ENCODE measurements around the gene SPOCD1.

SPOCD1 gene

GRCh38 chr1:31792116-31792515 is 23.7 kb downstream of the SPOCD1 start:
- Mint-ChIP-seq H3K27ac (no peak overlapping the region), H3K4me3 (no peak overlapping the region), H3K4me1 (peaks cover 13% of the 10 kb centered on the region), H3K36me3 (no peaks in the 10 kb centered on the region), H3K9me3 (no peaks in the 10 kb centered on the region), H3K27me3 (peaks cover 61% of the 10 kb centered on the region)
- CTCF ChIA-PET, result interaction anchor here (0.8 to 4.6 kb wide), 3 partner anchors 12 to 129 kb away, joined by 3 to 48 read pairs (median 4); no protein-coding TSS in a partner anchor
- DNase-seq, result no peak

- no peaks in the 10 kb centered on the region for H3K9me3 Mint-ChIP-seq
- no peak overlapping the region for H3K27ac Mint-ChIP-seq
- H3K27me3 Mint-ChIP-seq, result peaks cover 56% of the 10 kb centered on the region
- H3K4me1 Mint-ChIP-seq, result peaks cover 13% of the 10 kb centered on the region
- CTCF ChIA-PET, result interaction anchor here (1.0 to 4.6 kb wide), 6 partner anchors 23 to 173 kb away, joined by 3 to 48 read pairs (median 4); no protein-coding TSS in a partner anchor
- H3K36me3 Mint-ChIP-seq, result no peaks in the 10 kb centered on the region
- no peak overlapping the region for H3K4me3 Mint-ChIP-seq
- DNase-seq, result no peak
Measured at GRCh38 chr1:31791131-31791858, 24.5 kb downstream of the SPOCD1 start.

- CTCF ChIA-PET, result interaction anchor here (1.1 to 4.6 kb wide), 7 partner anchors 23 to 226 kb away, joined by 3 to 48 read pairs (median 6); no protein-coding TSS in a partner anchor
- no peaks in the 10 kb centered on the region for H3K36me3 Mint-ChIP-seq
- DNase-seq, result no peak
- H3K4me3 Mint-ChIP-seq, result no peak overlapping the region
- H3K9me3 Mint-ChIP-seq, result no peaks in the 10 kb centered on the region
- no peak overlapping the region for H3K27ac Mint-ChIP-seq
- H3K27me3 Mint-ChIP-seq, result peaks cover 50% of the 10 kb centered on the region
- peaks cover 13% of the 10 kb centered on the region for H3K4me1 Mint-ChIP-seq
Measured at GRCh38 chr1:31790641-31791091, 25.2 kb downstream of the SPOCD1 start.

GRCh38 chr1:31790140-31790539 is 25.7 kb downstream of the SPOCD1 start:
- Mint-ChIP-seq H3K4me1 (peaks cover 13% of the 10 kb centered on the region), H3K36me3 (no peaks in the 10 kb centered on the region), H3K9me3 (no peaks in the 10 kb centered on the region), H3K27me3 (peaks cover 45% of the 10 kb centered on the region), H3K27ac (no peak overlapping the region), H3K4me3 (peak overlapping the region; percentile 35)
- CTCF ChIA-PET, result interaction anchor here (0.6 to 4.6 kb wide), 13 partner anchors 13 to 615 kb away, joined by 3 to 48 read pairs (median 6); no protein-coding TSS in a partner anchor
- no peak for DNase-seq

GRCh38 chr1:31789259-31790065 is 26.4 kb downstream of the SPOCD1 start:
- CTCF ChIA-PET, result interaction anchor here (0.6 to 4.6 kb wide), 36 partner anchors 9 to 616 kb away, joined by 3 to 48 read pairs (median 4); partner anchors contain the start of genes ADGRB2 and COL16A1
- H3K27me3 Mint-ChIP-seq, result peaks cover 49% of the 10 kb centered on the region
- peaks cover 13% of the 10 kb centered on the region for H3K4me1 Mint-ChIP-seq
- no peaks in the 10 kb centered on the region for H3K9me3 Mint-ChIP-seq
- H3K36me3 Mint-ChIP-seq, result no peaks in the 10 kb centered on the region
- H3K4me3 Mint-ChIP-seq, result peak overlapping the region; percentile 83
- peak; percentile 98 for DNase-seq
- no peak overlapping the region for H3K27ac Mint-ChIP-seq

- no peaks in the 10 kb centered on the region for H3K36me3 Mint-ChIP-seq
- DNase-seq, result no peak
Measured at GRCh38 chr1:31788825-31789256, 27.0 kb downstream of the SPOCD1 start.

GRCh38 chr1:31788138-31788824 is 27.5 kb downstream of the SPOCD1 start:
- Mint-ChIP-seq H3K27ac (peak overlapping the region; percentile 75), H3K4me1 (peaks cover 13% of the 10 kb centered on the region), H3K36me3 (no peaks in the 10 kb centered on the region), H3K27me3 (peaks cover 51% of the 10 kb centered on the region), H3K9me3 (no peaks in the 10 kb centered on the region), H3K4me3 (peak overlapping the region; percentile 83)
- CTCF ChIA-PET, result interaction anchor here (0.5 to 4.6 kb wide), 31 partner anchors 10 to 239 kb away, joined by 3 to 48 read pairs (median 5); partner anchors contain the start of gene COL16A1
- DNase-seq, result peak; percentile 95

More at GRCh38 chr1:31788825-31789256, 27.0 kb downstream of the SPOCD1 start:
- Mint-ChIP-seq H3K4me1 (peaks cover 13% of the 10 kb centered on the region), H3K27me3 (peaks cover 52% of the 10 kb centered on the region), H3K27ac (peak overlapping the region; percentile 75), H3K4me3 (peak overlapping the region; percentile 83), H3K9me3 (no peaks in the 10 kb centered on the region)
- CTCF ChIA-PET, result interaction anchor here (0.5 to 4.6 kb wide), 37 partner anchors 9 to 274 kb away, joined by 3 to 48 read pairs (median 4); partner anchors contain the start of genes ADGRB2 and COL16A1

GRCh38 chr1:31787786-31788137 is 28.1 kb downstream of the SPOCD1 start:
- Mint-ChIP-seq H3K9me3 (no peaks in the 10 kb centered on the region), H3K27me3 (peaks cover 50% of the 10 kb centered on the region), H3K36me3 (no peaks in the 10 kb centered on the region), H3K27ac (peak overlapping the region; percentile 68), H3K4me1 (peaks cover 13% of the 10 kb centered on the region), H3K4me3 (peak overlapping the region; percentile 83)
- CTCF ChIA-PET, result interaction anchor here (0.6 to 4.6 kb wide), 7 partner anchors 10 to 223 kb away, joined by 3 to 48 read pairs (median 14); no protein-coding TSS in a partner anchor
- DNase-seq, result no peak

- Mint-ChIP-seq H3K36me3 (no peaks in the 10 kb centered on the region), H3K27me3 (peaks cover 49% of the 10 kb centered on the region), H3K27ac (no peak overlapping the region), H3K4me1 (peaks cover 13% of the 10 kb centered on the region), H3K9me3 (no peaks in the 10 kb centered on the region), H3K4me3 (no peak overlapping the region)
- no peak for DNase-seq
- CTCF ChIA-PET, result interaction anchor here (0.6 to 4.6 kb wide), 4 partner anchors 42 to 222 kb away, joined by 3 to 48 read pairs (median 16); no protein-coding TSS in a partner anchor
Measured at GRCh38 chr1:31787261-31787660, 28.6 kb downstream of the SPOCD1 start.

- no peak for DNase-seq
- Mint-ChIP-seq H3K36me3 (no peaks in the 10 kb centered on the region), H3K9me3 (no peaks in the 10 kb centered on the region), H3K4me3 (no peak overlapping the region), H3K4me1 (peaks cover 13% of the 10 kb centered on the region), H3K27ac (no peak overlapping the region), H3K27me3 (peaks cover 46% of the 10 kb centered on the region)
- CTCF ChIA-PET, result interaction anchor here (3.6 kb wide), 1 partner anchor 41 kb away, joined by 16 read pairs; no protein-coding TSS in a partner anchor
Measured at GRCh38 chr1:31786366-31787060, 29.3 kb downstream of the SPOCD1 start.

GRCh38 chr1:31785947-31786290 is 29.9 kb downstream of the SPOCD1 start:
- DNase-seq, result no peak
- H3K27ac Mint-ChIP-seq, result no peak overlapping the region
- H3K9me3 Mint-ChIP-seq, result no peaks in the 10 kb centered on the region
- no peaks in the 10 kb centered on the region for H3K36me3 Mint-ChIP-seq
- H3K4me1 Mint-ChIP-seq, result peaks cover 13% of the 10 kb centered on the region
- CTCF ChIA-PET, result no interaction called here
- H3K27me3 Mint-ChIP-seq, result peaks cover 46% of the 10 kb centered on the region
- no peak overlapping the region for H3K4me3 Mint-ChIP-seq

- peaks cover 43% of the 10 kb centered on the region for H3K27me3 Mint-ChIP-seq
- no peak overlapping the region for H3K4me3 Mint-ChIP-seq
- CTCF ChIA-PET, result interaction anchor here (0.9 kb wide), 1 partner anchor 19 kb away, joined by 3 read pairs; no protein-coding TSS in a partner anchor
- H3K27ac Mint-ChIP-seq, result no peak overlapping the region
- DNase-seq, result no peak
- no peaks in the 10 kb centered on the region for H3K9me3 Mint-ChIP-seq
- H3K4me1 Mint-ChIP-seq, result peaks cover 13% of the 10 kb centered on the region
- H3K36me3 Mint-ChIP-seq, result no peaks in the 10 kb centered on the region
Measured at GRCh38 chr1:31785020-31785946, 30.5 kb downstream of the SPOCD1 start.

Measured in activated naive CD4-positive, alpha-beta T cell treated with anti-CD3 and anti-CD28 coated beads, Interleukin-2, amount 10 ng/mL, durations not matched to agents 7 days and 5 days (primary cell).